HepG2 (cell line): ENCODE data around the gene NDC1. TPM values are rescaled to one million over a fixed set of nuclear protein-coding genes. Genes with fewer than 3 reads are reported as not detected.

Experiments
- CEBPB ChIP-seq: IDR thresholded peaks from 2 replicates; pipeline ENCODE4 v1.6.1; 2011; ENCODE audit warnings: low read depth, low read length, improper control_type of control experiment, borderline replicate concordance
- SIN3A ChIP-seq: IDR thresholded peaks from 2 replicates; pipeline ENCODE4 v1.6.1; 2011; ENCODE audit warnings: low read depth, mild to moderate bottlenecking, control low read depth, low read length, borderline replicate concordance
- ZNF547 ChIP-seq: sonication (generic); formaldehyde crosslinking; IDR thresholded peaks from 2 replicates; pipeline ENCODE4 v1.5.1; 2020; ENCODE audit warnings: mild to moderate bottlenecking, missing genetic modification reagents
- ZNF558 ChIP-seq: sonication (generic); formaldehyde crosslinking; IDR thresholded peaks from 2 replicates; pipeline ENCODE4 v1.9.0; 2022; ENCODE audit warnings: mild to moderate bottlenecking, missing genetic modification reagents, borderline replicate concordance
- ZNF879 ChIP-seq: sonication (generic); formaldehyde crosslinking; IDR thresholded peaks from 2 replicates; pipeline ENCODE4 v1.8.1; 2023; ENCODE audit warnings: missing genetic modification reagents
- ZNF883 ChIP-seq: sonication (generic); formaldehyde crosslinking; IDR thresholded peaks from 2 replicates; pipeline ENCODE4 v1.5.1; 2020; ENCODE audit warnings: mild to moderate bottlenecking, missing genetic modification reagents; ENCODE audit errors: not compliant biosample characterization
- polyA plus RNA-seq, 8 experiments: library from polyadenylated mRNA; depleted of rRNA in 3 of 8; stranded (reverse) in 7 of 8; unstranded in 1 of 8; fragments of >200 nt; fragmentation: Illumina TruSeq in 4 of 8; extraction: Trizol in 4 of 8; gene quantifications; 2 replicates each; pipeline versions ENCODE4 v1.2.1 to v1.2.3, GENCODE V29; 2011 to 2016; ENCODE audit warnings: low read depth in 4 of 8, missing spikeins in 1 of 8, mixed read lengths in 1 of 8; ENCODE audit not compliant: insufficient read depth in 1 of 8
- total RNA-seq, 5 experiments: library from RNA; depleted of rRNA; stranded (reverse); fragments of >200 nt; fragmentation: Illumina TruSeq; extraction: Trizol; gene quantifications; 2 replicates each; pipeline ENCODE4 v1.2.3, GENCODE V29; 2016; ENCODE audit warnings: low read depth in 1 of 5
- TF ChIP-seq, protein P1 (sequence below): sonication (generic); formaldehyde crosslinking; IDR thresholded peaks from 2 replicates; pipeline ENCODE4 v1.4.0; 2020; ENCODE audit warnings: missing genetic modification reagents
- TF ChIP-seq, protein P2 (sequence below): sonication (generic); formaldehyde crosslinking; IDR thresholded peaks from 2 replicates; pipeline ENCODE4 v1.9.0; 2021; ENCODE audit warnings: missing genetic modification reagents, mild to moderate bottlenecking, borderline replicate concordance
- TF ChIP-seq, protein P3 (sequence below): IDR thresholded peaks from 2 replicates; pipeline ENCODE4 v1.6.1; 2016; ENCODE audit warnings: low read depth
- TF ChIP-seq, protein P4 (sequence below): sonication (generic); formaldehyde crosslinking; IDR thresholded peaks from 2 replicates; pipeline ENCODE4 v1.4.0; 2020; ENCODE audit warnings: missing genetic modification reagents
- TF ChIP-seq, protein P5 (sequence below): sonication (generic); formaldehyde crosslinking; IDR thresholded peaks from 2 replicates; pipeline ENCODE4 v1.5.0; 2020; ENCODE audit warnings: missing genetic modification reagents
- TF ChIP-seq, protein P6 (sequence below): sonication (generic); formaldehyde crosslinking; IDR thresholded peaks from 2 replicates; pipeline ENCODE4 v1.4.0; 2020; ENCODE audit warnings: mild to moderate bottlenecking, missing genetic modification reagents, borderline replicate concordance

Gene NDC1
- total and polyA plus RNA-seq, 2 of the 13 experiments (the other 11 are each of a cell fraction or from before 2014, with no cell fraction given) = 38.1 to 50.9 TPM

DNA sequence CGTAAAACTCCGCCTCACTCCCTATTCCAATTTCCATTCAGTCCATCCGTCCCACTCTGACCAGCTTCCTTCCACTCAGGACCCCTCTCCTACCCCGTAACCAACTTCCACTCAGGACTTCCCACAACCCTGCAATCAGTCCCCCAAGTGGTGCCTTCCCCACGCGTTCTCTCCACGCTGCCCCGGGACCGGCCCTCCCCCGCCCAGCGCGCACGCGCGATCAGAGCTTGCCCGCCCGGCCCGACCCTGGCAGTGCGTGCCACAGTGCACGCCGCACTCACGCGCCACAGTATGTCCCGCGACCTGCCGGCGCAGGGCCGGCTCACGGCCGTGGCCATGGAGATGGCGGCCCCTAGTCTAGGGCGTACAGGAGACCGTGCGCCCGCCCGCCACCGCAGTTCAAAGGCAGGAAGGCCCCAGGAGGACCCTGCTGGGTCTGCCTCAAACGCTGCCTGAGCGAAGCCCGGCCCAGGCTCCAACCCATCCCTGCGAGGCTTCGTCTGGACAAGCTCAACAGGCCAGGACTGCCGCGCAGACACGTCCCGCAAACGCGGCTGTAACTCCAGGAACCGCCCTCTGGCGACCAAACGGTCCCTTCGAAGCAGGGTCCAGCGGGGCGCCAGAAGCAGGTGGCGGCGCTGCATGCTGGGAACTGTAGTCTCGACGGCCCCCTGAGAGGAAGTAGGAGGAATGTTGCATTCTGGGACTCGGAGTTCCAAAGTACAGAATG lies at the start of gene NDC1 (continued):
- TF ChIP-seq, protein P1, sequence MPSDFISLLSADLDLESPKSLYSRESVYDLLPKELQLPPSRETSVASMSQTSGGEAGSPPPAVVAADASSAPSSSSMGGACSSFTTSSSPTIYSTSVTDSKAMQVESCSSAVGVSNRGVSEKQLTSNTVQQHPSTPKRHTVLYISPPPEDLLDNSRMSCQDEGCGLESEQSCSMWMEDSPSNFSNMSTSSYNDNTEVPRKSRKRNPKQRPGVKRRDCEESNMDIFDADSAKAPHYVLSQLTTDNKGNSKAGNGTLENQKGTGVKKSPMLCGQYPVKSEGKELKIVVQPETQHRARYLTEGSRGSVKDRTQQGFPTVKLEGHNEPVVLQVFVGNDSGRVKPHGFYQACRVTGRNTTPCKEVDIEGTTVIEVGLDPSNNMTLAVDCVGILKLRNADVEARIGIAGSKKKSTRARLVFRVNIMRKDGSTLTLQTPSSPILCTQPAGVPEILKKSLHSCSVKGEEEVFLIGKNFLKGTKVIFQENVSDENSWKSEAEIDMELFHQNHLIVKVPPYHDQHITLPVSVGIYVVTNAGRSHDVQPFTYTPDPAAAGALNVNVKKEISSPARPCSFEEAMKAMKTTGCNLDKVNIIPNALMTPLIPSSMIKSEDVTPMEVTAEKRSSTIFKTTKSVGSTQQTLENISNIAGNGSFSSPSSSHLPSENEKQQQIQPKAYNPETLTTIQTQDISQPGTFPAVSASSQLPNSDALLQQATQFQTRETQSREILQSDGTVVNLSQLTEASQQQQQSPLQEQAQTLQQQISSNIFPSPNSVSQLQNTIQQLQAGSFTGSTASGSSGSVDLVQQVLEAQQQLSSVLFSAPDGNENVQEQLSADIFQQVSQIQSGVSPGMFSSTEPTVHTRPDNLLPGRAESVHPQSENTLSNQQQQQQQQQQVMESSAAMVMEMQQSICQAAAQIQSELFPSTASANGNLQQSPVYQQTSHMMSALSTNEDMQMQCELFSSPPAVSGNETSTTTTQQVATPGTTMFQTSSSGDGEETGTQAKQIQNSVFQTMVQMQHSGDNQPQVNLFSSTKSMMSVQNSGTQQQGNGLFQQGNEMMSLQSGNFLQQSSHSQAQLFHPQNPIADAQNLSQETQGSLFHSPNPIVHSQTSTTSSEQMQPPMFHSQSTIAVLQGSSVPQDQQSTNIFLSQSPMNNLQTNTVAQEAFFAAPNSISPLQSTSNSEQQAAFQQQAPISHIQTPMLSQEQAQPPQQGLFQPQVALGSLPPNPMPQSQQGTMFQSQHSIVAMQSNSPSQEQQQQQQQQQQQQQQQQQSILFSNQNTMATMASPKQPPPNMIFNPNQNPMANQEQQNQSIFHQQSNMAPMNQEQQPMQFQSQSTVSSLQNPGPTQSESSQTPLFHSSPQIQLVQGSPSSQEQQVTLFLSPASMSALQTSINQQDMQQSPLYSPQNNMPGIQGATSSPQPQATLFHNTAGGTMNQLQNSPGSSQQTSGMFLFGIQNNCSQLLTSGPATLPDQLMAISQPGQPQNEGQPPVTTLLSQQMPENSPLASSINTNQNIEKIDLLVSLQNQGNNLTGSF = peak; percentile 72; the same call in 1 of the 2 replicates
- TF ChIP-seq ZNF558 (CRISPR knock-in tag) (peak; percentile 89; the same call in 1 of the 2 replicates), ZNF883 (CRISPR knock-in tag) (peak; percentile 86), ZNF547 (peak; percentile 86), CEBPB (no peak), ZNF879 (no peak), SIN3A (peak; percentile 37; the same call in 1 of the 2 replicates)
- TF ChIP-seq, protein P2, sequence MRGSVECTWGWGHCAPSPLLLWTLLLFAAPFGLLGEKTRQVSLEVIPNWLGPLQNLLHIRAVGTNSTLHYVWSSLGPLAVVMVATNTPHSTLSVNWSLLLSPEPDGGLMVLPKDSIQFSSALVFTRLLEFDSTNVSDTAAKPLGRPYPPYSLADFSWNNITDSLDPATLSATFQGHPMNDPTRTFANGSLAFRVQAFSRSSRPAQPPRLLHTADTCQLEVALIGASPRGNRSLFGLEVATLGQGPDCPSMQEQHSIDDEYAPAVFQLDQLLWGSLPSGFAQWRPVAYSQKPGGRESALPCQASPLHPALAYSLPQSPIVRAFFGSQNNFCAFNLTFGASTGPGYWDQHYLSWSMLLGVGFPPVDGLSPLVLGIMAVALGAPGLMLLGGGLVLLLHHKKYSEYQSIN (CRISPR knock-in tag) = no peak
- TF ChIP-seq, protein P3, sequence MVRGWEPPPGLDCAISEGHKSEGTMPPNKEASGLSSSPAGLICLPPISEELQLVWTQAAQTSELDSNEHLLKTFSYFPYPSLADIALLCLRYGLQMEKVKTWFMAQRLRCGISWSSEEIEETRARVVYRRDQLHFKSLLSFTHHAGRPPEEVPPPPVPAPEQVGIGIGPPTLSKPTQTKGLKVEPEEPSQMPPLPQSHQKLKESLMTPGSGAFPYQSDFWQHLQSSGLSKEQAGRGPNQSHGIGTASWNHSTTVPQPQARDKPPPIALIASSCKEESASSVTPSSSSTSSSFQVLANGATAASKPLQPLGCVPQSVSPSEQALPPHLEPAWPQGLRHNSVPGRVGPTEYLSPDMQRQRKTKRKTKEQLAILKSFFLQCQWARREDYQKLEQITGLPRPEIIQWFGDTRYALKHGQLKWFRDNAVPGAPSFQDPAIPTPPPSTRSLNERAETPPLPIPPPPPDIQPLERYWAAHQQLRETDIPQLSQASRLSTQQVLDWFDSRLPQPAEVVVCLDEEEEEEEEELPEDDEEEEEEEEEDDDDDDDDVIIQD (CRISPR knock-in tag) = peak; percentile 49; the same call in 1 of the 2 replicates
- TF ChIP-seq, protein P4, sequence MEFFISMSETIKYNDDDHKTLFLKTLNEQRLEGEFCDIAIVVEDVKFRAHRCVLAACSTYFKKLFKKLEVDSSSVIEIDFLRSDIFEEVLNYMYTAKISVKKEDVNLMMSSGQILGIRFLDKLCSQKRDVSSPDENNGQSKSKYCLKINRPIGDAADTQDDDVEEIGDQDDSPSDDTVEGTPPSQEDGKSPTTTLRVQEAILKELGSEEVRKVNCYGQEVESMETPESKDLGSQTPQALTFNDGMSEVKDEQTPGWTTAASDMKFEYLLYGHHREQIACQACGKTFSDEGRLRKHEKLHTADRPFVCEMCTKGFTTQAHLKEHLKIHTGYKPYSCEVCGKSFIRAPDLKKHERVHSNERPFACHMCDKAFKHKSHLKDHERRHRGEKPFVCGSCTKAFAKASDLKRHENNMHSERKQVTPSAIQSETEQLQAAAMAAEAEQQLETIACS (CRISPR knock-in tag) = peak; percentile 68
- TF ChIP-seq, protein P5, sequence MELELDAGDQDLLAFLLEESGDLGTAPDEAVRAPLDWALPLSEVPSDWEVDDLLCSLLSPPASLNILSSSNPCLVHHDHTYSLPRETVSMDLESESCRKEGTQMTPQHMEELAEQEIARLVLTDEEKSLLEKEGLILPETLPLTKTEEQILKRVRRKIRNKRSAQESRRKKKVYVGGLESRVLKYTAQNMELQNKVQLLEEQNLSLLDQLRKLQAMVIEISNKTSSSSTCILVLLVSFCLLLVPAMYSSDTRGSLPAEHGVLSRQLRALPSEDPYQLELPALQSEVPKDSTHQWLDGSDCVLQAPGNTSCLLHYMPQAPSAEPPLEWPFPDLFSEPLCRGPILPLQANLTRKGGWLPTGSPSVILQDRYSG = peak; percentile 70; the same call in 1 of the 2 replicates
- TF ChIP-seq, protein P6, sequence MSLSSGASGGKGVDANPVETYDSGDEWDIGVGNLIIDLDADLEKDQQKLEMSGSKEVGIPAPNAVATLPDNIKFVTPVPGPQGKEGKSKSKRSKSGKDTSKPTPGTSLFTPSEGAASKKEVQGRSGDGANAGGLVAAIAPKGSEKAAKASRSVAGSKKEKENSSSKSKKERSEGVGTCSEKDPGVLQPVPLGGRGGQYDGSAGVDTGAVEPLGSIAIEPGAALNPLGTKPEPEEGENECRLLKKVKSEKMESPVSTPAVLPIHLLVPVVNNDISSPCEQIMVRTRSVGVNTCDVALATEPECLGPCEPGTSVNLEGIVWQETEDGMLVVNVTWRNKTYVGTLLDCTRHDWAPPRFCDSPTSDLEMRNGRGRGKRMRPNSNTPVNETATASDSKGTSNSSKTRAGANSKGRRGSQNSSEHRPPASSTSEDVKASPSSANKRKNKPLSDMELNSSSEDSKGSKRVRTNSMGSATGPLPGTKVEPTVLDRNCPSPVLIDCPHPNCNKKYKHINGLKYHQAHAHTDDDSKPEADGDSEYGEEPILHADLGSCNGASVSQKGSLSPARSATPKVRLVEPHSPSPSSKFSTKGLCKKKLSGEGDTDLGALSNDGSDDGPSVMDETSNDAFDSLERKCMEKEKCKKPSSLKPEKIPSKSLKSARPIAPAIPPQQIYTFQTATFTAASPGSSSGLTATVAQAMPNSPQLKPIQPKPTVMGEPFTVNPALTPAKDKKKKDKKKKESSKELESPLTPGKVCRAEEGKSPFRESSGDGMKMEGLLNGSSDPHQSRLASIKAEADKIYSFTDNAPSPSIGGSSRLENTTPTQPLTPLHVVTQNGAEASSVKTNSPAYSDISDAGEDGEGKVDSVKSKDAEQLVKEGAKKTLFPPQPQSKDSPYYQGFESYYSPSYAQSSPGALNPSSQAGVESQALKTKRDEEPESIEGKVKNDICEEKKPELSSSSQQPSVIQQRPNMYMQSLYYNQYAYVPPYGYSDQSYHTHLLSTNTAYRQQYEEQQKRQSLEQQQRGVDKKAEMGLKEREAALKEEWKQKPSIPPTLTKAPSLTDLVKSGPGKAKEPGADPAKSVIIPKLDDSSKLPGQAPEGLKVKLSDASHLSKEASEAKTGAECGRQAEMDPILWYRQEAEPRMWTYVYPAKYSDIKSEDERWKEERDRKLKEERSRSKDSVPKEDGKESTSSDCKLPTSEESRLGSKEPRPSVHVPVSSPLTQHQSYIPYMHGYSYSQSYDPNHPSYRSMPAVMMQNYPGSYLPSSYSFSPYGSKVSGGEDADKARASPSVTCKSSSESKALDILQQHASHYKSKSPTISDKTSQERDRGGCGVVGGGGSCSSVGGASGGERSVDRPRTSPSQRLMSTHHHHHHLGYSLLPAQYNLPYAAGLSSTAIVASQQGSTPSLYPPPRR (CRISPR knock-in tag) = peak; percentile 80
